Measurements from ENCODE around the gene CHRDL1.

- no peak for TF ChIP-seq POLR2AphosphoS5 (IDR thresholded peaks at IDR 0.05; ENCODE audit: low read depth, low read length)
- no peak for TF ChIP-seq POLR2A (IDR thresholded peaks at IDR 0.05; ENCODE audit: low read depth, low read length)
- TF ChIP-seq TAF1 (IDR thresholded peaks at IDR 0.05; ENCODE audit: low read depth, low read length): no peak
Measured at GRCh38 chrX:110683925-110684324, 111.7 kb downstream of the CHRDL1 start.
